Activated naive CD8-positive, alpha-beta T cell treated with anti-CD3 and anti-CD28 coated beads for 36 hours (primary cell): ENCODE measurements around the gene SERPINB6. TPM values are rescaled to one million over a fixed set of nuclear protein-coding genes. Genes with fewer than 3 reads are reported as not detected.
A peak's percentile ranks its signal among the peaks of the same experiment; 100 is the strongest.

Experiments used
- DNase-seq: peaks from one replicate; pipeline ENCODE4 v3.0.0; 2021
- H3K27ac Mint-ChIP-seq: one replicate; pipeline ENCODE4 v1.8.0; 2022; ENCODE audit warnings: mild to moderate bottlenecking, moderate library complexity, mixed read lengths
- H3K27me3 Mint-ChIP-seq: one replicate; pipeline ENCODE4 v1.8.0; 2022; ENCODE audit warnings: mild to moderate bottlenecking, mixed read lengths
- H3K36me3 Mint-ChIP-seq: one replicate; pipeline ENCODE4 v1.8.0; 2021; ENCODE audit warnings: mild to moderate bottlenecking, mixed read lengths
- H3K4me1 Mint-ChIP-seq: one replicate; pipeline ENCODE4 v1.8.0; 2021; ENCODE audit warnings: mixed read lengths
- H3K4me3 Mint-ChIP-seq: one replicate; pipeline ENCODE4 v1.8.0; 2022; ENCODE audit warnings: mild to moderate bottlenecking, moderate library complexity, mixed read lengths
- H3K9me3 Mint-ChIP-seq: one replicate; pipeline ENCODE4 v1.8.0; 2022; ENCODE audit warnings: mixed read lengths
- total RNA-seq, 2 experiments: library from RNA; stranded (reverse); gene quantifications; one replicate each; pipeline ENCODE4 v1.2.3, GENCODE V29; 2021

SERPINB6 gene
- total RNA-seq, 2 experiments from 2014 or later = 54.9 to 56.0 TPM

DNA sequence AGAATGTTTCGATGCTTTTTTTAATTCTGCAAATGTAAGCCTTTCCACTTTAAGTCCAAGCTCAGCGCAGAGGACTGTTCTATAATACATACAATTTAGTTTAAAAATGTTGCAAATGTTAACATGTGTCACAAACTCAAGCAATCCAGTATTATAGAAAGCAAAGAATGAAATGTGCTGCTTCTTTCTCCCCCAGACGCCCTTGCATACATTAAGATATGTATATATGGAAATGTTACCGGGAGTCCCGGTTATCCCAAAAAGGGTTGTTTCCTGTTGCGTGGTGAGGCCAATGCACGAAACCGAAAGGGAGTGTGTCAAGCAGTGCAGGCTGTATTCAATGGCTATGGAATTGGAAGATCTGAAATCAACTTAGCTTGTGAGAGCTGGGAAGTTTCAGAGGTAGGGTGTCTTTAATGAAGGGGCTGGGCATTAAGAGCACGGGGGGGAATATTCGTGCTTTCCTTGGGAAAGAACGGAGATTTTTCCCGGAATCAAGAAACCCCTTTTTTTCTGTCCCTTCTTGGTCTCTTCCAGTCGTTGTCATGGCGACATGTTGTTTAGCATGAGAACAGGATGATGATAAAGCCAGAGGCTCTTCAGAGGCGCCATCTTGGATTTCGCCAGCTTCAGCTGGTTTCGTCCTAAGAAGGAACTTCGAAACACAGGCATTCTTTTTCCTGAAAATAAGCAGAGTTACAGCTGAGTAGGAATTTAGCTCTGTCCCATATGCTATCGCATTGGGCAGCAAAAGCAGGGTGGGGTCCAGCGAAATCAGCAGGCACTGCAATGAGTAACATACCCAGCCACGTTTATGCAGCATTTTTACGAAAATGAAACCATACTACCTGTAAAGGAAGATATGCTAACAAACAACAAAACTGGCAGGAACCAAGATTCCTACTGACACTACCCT, 18.2 kb upstream of the SERPINB6 start:
- peak overlapping the region; percentile 84 for H3K4me3 Mint-ChIP-seq
- H3K27me3 Mint-ChIP-seq = no peaks in the 10 kb centered on the region
- peaks cover 1% of the 10 kb centered on the region for H3K36me3 Mint-ChIP-seq
- H3K4me1 Mint-ChIP-seq = peaks cover 18% of the 10 kb centered on the region
- DNase-seq = peak; percentile 76
- H3K9me3 Mint-ChIP-seq = no peaks in the 10 kb centered on the region
- H3K27ac Mint-ChIP-seq = peak overlapping the region; percentile 97

DNA sequence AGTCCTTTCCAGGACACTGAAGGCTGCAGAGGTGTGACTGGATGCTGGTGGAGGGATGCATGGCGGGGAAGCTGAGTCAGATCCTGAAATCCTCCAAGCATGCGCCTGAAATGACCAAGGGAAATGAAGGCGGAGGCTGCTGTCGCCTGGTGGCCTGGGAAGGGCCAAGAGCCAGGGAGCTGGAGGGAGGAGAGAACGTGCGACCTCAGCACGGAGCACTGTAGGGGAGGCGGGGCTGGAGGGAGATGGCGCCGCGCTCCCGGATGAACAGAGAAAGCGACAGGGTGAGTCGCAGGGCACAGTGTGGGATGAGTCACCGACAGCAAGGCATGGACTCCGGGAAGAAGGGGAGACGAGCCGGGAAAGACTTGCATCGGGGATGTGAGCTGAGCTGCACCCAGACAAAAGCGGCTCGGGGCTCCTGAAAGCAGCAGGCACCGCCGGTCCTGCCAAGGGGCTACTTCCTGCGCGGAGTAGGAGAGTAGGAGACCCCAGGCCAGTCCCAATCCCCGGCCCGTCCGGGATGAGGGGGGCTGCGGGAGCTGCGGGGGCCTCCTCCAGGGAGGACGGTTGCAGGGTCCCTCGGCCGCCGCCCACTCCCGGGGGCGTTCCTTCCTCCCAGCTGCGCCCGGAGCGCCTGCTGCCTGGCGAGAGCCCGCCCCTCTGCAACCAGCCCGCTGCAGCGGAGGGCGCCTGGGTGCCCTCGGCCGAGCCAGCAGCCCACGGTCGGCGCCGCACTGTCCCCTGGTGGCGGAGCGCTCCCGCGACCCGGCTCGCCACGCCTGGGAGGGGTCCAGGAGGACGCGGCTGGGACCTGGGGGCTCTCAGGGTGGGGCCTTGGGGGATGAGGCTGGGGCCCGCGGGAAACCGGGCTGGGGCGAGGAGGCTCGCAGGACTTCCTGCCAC, 17.3 kb upstream of the SERPINB6 start:
- H3K9me3 Mint-ChIP-seq = no peaks in the 10 kb centered on the region

DNA sequence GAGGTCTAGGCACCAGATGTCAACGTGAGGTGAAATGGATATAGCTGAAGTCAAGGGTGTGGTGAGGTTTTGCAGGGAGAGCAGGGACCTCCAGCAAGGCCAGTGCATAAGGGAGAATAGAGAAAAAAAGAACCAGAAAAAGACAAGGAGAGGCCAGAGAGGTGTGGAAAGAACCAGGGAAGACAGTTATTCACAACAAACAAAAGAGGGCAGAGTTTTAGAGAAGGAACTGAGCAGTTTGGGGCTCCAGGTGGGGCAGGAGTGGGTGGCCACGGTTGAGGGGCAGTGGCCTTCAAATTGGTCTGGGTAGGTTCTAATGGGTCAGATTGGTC, 16.7 kb upstream of the SERPINB6 start:
- no peaks in the 10 kb centered on the region for H3K9me3 Mint-ChIP-seq
- DNase-seq = no peak
- H3K27ac Mint-ChIP-seq = peak overlapping the region; percentile 85
- peak overlapping the region; percentile 84 for H3K4me3 Mint-ChIP-seq
- peaks cover 18% of the 10 kb centered on the region for H3K4me1 Mint-ChIP-seq
- H3K36me3 Mint-ChIP-seq = peaks cover 1% of the 10 kb centered on the region
- no peaks in the 10 kb centered on the region for H3K27me3 Mint-ChIP-seq

More for the DNA sequence above, 17.3 kb upstream of the SERPINB6 start:
- Mint-ChIP-seq H3K4me1 (peaks cover 18% of the 10 kb centered on the region), H3K27ac (peak overlapping the region; percentile 97), H3K27me3 (no peaks in the 10 kb centered on the region), H3K36me3 (peaks cover 1% of the 10 kb centered on the region), H3K4me3 (peak overlapping the region; percentile 84)
- DNase-seq = peak; percentile 89

DNA sequence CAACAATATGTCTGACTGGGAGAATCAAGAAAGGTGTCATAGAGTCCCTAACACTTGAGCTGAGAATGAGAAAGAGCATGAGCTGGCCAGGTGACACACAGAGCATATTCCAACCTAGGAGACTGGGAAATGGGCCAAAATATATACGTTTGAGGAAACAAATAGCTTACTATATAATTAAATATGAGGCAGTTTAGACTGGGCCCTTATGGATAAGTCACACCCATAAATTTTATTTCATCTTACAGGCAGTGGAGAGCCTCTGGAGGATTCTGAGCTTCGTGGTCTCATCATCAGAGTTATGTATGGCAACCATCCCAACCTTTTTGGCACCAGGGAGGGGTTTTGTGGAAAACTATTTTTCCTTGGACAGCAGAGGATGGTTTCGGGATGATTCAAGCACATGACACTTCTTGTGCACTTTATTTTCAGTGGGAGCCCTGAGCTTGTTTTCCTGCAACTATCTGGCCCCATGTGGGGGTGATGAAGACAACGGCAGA, 15.4 kb upstream of the SERPINB6 start:
- Mint-ChIP-seq H3K36me3 (no peaks in the 10 kb centered on the region), H3K9me3 (no peaks in the 10 kb centered on the region), H3K4me3 (no peak overlapping the region), H3K27ac (no peak overlapping the region), H3K4me1 (peaks cover 17% of the 10 kb centered on the region), H3K27me3 (no peaks in the 10 kb centered on the region)
- no peak for DNase-seq

DNA sequence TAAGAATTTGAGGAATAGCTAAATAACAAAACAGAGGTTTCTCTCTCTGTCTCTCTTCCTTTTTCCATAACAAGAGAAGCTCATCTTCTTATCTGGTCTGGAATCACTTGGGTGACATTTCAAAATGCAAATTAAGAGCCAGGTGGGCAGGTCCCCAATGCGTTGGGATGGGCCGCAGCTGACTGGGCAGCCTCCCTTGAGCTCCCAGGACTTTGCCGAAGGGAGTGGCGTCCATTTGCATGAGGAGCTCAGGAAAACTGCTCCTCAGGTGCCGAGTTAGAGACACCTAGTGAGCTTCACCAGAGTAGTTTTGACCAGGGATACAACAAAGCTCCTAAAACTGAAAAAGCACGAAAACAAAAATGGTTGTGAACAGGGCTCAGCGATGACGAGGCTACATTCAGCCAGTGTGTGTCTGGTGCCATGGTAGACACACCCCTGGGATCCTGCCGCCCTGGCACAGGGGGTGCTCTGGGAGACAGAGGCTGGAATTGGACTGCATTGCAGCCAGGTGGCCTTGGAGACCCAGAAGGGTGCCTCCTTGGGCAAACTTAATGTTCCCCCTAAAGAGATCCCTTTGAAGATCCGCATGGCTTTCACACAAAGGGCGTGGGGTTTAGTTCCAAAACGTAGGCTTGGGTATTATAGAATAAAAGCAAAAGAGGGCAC, 13.5 kb upstream of the SERPINB6 start:
- DNase-seq = no peak
- no peak overlapping the region for H3K4me3 Mint-ChIP-seq

DNA sequence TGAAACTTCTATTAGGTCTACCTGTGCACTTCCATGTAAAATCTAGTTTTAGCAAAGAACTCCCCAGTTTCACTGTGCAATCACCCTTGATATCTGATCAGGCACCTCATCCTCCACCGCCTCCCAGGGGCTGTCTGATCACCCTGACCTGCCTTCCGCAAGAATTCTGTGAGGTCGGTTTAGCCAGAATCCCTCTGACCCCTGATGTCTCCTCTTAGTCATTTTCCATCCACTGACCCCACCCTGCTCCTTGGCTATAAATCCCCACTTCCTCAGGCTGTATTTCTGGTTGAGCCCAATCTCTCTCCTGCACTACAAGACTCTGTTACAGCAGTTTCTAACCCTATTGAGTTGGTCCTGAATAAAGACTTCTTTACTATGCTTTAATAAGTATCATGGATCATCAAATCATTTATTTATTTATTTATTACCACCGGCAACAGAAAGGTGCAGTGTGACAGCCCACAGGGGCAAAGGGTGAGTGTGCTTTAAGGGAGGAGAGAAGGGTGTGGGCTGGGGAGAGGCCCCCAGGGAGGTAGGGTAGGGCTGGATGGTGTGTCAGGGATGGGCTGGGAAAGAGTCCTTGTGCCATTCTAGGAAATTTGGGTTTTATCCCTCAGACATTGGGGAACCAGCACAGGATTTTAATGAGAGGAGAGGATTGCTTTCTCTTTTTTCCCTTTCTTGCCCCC, 11.2 kb upstream of the SERPINB6 start:
- Mint-ChIP-seq H3K4me3 (no peak overlapping the region), H3K9me3 (no peaks in the 10 kb centered on the region), H3K27ac (no peak overlapping the region), H3K27me3 (no peaks in the 10 kb centered on the region), H3K36me3 (no peaks in the 10 kb centered on the region), H3K4me1 (peaks cover 3% of the 10 kb centered on the region)
- no peak for DNase-seq

More for the DNA sequence above, 13.5 kb upstream of the SERPINB6 start:
- Mint-ChIP-seq H3K36me3 (no peaks in the 10 kb centered on the region), H3K27ac (no peak overlapping the region), H3K27me3 (no peaks in the 10 kb centered on the region), H3K4me1 (peaks cover 12% of the 10 kb centered on the region), H3K9me3 (no peaks in the 10 kb centered on the region)

DNA sequence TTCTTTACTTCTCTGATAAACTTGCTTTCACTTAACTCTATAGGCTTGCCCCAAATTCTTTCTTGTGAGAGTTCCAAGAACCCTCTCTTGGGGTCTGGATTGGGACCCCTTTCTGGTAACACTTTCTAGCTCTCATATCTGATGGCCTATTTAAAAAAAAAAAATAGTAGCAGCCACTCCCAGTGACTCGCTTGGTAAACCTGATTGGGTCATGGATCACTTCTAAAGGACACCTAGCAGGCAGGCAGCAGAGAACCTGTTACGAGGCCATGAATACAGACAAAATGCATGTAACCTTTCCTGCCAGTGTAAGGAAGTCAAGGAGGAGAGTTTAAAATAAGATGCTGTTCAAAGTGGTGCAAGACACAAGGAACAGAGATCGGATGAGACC, 9.1 kb upstream of the SERPINB6 start:
- peaks cover 8% of the 10 kb centered on the region for H3K4me1 Mint-ChIP-seq
- H3K27me3 Mint-ChIP-seq = no peaks in the 10 kb centered on the region
- no peak overlapping the region for H3K27ac Mint-ChIP-seq
- no peaks in the 10 kb centered on the region for H3K36me3 Mint-ChIP-seq
- H3K4me3 Mint-ChIP-seq = no peak overlapping the region
- no peak for DNase-seq
- H3K9me3 Mint-ChIP-seq = no peaks in the 10 kb centered on the region

DNA sequence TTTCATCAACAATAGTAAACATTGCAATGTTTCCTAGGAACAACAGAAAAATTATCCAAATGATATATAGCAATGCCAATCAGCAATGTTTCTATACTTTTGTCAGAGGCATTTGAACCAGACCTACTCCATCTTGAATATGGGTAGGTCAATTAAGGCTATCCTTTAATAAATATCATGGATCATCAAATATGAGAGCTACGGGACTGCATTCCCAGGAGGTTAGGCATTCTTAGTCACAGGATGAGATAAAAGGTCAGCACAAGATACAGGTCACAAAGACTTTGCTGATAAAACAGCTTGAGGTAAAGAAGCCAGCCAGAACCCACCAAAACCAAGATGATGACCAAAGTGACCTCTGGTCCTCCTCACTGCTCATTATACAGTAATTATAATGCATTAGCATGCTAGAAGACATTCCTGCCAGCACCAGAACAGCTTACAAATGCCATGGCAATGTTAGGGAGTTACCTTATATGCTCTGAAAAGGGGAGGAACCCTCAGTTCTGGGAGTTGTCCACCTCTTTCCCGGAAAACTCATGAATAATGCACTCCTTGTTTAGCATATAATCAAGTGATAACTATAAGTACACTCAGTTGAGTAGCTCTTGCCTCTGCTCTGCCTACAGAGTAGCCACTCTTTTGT, 8.6 kb upstream of the SERPINB6 start:
- H3K4me3 Mint-ChIP-seq = no peak overlapping the region
- H3K4me1 Mint-ChIP-seq = peaks cover 8% of the 10 kb centered on the region
- no peak overlapping the region for H3K27ac Mint-ChIP-seq
- no peak for DNase-seq
- H3K36me3 Mint-ChIP-seq = no peaks in the 10 kb centered on the region
- no peaks in the 10 kb centered on the region for H3K27me3 Mint-ChIP-seq
- no peaks in the 10 kb centered on the region for H3K9me3 Mint-ChIP-seq

DNA sequence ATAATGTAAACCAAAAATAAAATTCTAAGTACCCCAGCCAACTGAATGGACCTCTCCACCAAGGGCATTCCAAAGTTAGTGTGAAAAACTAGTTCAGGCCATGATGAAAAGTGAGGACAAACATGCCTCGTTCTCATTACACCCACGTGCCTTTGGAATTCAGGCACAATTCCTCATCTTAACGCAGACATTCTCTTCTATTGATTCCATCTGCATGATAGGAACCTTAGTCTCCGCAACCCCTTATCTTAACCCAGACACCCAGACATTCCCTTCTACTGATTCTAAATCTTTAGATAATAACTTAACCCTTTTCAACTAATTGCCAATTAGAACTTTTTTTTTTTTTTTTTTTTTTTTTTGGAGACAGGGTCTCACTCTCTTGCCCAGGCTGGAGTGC, 7.6 kb upstream of the SERPINB6 start:
- H3K27ac Mint-ChIP-seq = no peak overlapping the region
- H3K36me3 Mint-ChIP-seq = no peaks in the 10 kb centered on the region
- H3K4me3 Mint-ChIP-seq = no peak overlapping the region
- H3K9me3 Mint-ChIP-seq = no peaks in the 10 kb centered on the region
- DNase-seq = no peak
- H3K27me3 Mint-ChIP-seq = no peaks in the 10 kb centered on the region
- H3K4me1 Mint-ChIP-seq = peaks cover 8% of the 10 kb centered on the region

DNA sequence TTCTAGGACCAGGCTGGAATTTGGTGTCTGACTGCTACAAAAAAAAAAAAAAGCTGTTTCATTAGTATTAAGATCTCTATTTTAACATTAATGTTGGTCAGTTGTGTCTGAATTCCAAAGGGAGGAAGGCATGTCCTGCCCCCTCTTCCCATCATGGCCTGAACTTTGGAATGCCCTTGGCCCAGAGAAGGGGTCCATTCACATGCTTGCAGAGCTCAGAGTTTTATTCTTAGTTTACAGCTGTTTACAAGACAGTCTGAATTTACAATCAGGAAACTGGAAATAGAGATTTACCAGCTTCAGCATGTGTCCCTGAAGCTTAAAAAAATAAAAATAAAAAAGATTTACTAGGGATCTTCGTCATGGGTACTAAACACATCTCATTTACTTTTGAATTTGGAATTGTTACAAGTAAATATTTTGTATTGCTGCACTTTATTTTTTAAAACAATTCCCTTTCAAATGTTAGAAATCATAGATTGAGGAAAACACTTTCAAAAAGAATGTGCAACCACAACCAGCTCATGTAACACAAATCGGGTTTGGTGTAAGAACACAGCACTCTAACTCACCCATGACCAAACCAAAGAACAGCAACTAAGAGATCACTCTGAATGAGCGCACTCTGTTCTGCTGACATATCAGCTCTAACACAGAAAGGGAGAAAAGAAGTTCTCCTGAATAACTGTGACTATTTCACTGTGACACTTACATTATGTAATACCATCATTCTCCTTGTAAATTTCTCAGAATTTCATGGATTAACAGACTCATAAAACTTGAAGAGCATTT, 6.6 kb upstream of the SERPINB6 start:
- no peaks in the 10 kb centered on the region for H3K27me3 Mint-ChIP-seq
- H3K27ac Mint-ChIP-seq = no peak overlapping the region
- peaks cover 8% of the 10 kb centered on the region for H3K4me1 Mint-ChIP-seq
- H3K4me3 Mint-ChIP-seq = no peak overlapping the region
- DNase-seq = no peak
- H3K36me3 Mint-ChIP-seq = no peaks in the 10 kb centered on the region
- no peaks in the 10 kb centered on the region for H3K9me3 Mint-ChIP-seq

DNA sequence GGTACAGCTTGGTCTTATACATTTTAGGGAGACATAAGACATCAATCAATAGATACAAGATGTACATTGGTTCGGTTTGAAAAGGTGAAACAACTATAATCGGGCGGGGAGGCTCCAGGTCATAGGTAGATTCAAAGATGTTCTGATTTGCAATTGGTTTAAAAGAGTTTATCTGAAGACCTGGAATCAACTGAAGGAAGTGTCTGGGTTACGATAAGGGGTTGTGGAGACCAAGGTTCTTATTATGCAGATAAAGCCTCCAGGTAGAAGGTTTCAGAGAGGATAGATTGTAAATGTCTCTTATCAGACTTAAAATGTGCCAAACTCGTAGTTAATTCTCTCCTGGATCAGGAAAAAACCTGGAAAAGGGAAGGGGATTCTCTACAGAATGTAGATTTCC, 5.9 kb upstream of the SERPINB6 start:
- no peaks in the 10 kb centered on the region for H3K27me3 Mint-ChIP-seq
- no peaks in the 10 kb centered on the region for H3K9me3 Mint-ChIP-seq

DNA sequence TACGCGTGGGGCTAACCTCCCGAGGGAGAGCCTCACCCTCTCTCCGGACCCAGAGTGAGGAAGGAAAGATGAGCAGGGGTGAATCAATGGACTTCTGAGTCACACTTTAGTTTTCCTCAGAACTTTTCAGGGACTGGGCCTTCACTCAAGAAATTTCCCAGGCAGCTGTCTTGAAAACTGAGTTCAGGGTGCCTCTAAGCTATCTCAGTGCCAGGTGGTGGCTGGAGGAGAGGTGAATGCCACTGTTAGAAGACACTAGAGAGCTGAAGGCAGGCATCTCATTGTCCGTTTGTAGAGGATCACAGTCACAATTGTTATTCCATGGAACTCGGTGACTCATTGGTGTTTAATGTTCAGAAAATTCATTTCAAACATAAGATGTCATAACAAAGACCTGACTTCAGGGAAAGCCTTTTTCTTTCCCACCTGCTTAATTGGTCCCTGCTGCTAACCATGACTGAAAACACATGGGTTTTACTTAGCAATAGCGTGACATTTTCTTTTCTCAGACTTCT, 5.3 kb upstream of the SERPINB6 start:
- DNase-seq = no peak
- Mint-ChIP-seq H3K36me3 (no peaks in the 10 kb centered on the region), H3K9me3 (no peaks in the 10 kb centered on the region), H3K27me3 (no peaks in the 10 kb centered on the region), H3K27ac (no peak overlapping the region), H3K4me1 (peaks cover 16% of the 10 kb centered on the region), H3K4me3 (no peak overlapping the region)

More for the DNA sequence above, 5.9 kb upstream of the SERPINB6 start:
- DNase-seq = no peak
- Mint-ChIP-seq H3K27ac (no peak overlapping the region), H3K4me1 (peaks cover 13% of the 10 kb centered on the region), H3K4me3 (no peak overlapping the region), H3K36me3 (no peaks in the 10 kb centered on the region)

DNA sequence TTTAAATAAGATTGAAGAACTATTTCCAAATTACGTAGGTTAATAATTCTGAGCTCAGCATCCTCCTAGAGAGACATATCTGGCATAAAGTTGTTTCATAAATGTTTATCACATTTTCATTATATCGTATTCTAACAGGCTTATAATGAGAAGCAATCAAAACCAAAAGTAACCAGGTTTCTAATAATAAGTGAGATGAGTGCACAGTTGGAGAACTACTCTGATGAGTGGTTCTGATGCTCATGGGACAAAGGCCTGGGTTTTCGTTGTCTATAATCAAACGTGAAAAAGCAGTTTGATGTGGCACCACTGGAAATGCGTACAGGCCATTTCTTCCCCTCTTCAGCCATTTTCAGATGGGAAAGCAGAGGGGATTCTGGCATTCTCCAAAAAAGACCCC, 4.7 kb upstream of the SERPINB6 start:
- Mint-ChIP-seq H3K4me1 (peaks cover 13% of the 10 kb centered on the region), H3K27ac (no peak overlapping the region), H3K4me3 (no peak overlapping the region)

More for the DNA sequence above, 4.7 kb upstream of the SERPINB6 start:
- H3K36me3 Mint-ChIP-seq = no peaks in the 10 kb centered on the region
- DNase-seq = no peak
- no peaks in the 10 kb centered on the region for H3K27me3 Mint-ChIP-seq
- no peaks in the 10 kb centered on the region for H3K9me3 Mint-ChIP-seq
